Hepatocyte (in vitro differentiated cells): ENCODE data around the gene MAP4K2. TPM values are rescaled to one million over a fixed set of nuclear protein-coding genes. Genes with fewer than 3 reads are reported as not detected.

Experiments used
- DNase-seq: peaks from one replicate; pipeline ENCODE4 v3.0.0-alpha.2; 2016; ENCODE audit warnings: low spot score
- H2AFZ ChIP-seq: fragments of 200-600 bp; sonication (generic); 2 replicates; pipeline ENCODE4 v1.6.0; 2016; ENCODE audit warnings: antibody characterized with exemption, mild to moderate bottlenecking
- H3K27ac ChIP-seq: fragments of 200-600 bp; sonication (generic); 2 replicates; pipeline ENCODE4 v1.5.1; 2016; ENCODE audit warnings: mild to moderate bottlenecking
- H3K27me3 ChIP-seq: fragments of 200-600 bp; sonication (generic); 2 replicates; pipeline ENCODE4 v1.6.1; 2016
- H3K36me3 ChIP-seq: fragments of 200-600 bp; sonication (generic); replicated peaks from 2 replicates; pipeline ENCODE4 v1.5.1; 2016; ENCODE audit warnings: low read depth; ENCODE audit not compliant: insufficient read depth
- H3K4me1 ChIP-seq: fragments of 200-600 bp; sonication (generic); 2 replicates; pipeline ENCODE4 v1.5.1; 2016; ENCODE audit warnings: mild to moderate bottlenecking, moderate library complexity; ENCODE audit not compliant: insufficient read depth
- H3K4me2 ChIP-seq: fragments of 200-600 bp; sonication (generic); 2 replicates; pipeline ENCODE4 v1.6.0; 2016
- H3K4me3 ChIP-seq: fragments of 200-600 bp; sonication (generic); 2 replicates; pipeline ENCODE4 v1.5.1; 2016; ENCODE audit warnings: mild to moderate bottlenecking
- H3K79me2 ChIP-seq: fragments of 200-600 bp; sonication (generic); 2 replicates; pipeline ENCODE4 v1.6.0; 2017; ENCODE audit warnings: mild to moderate bottlenecking
- H3K9me2 ChIP-seq: fragments of 200-600 bp; sonication (generic); replicated peaks from 2 replicates; pipeline ENCODE4 v1.6.0; 2017; ENCODE audit warnings: mild to moderate bottlenecking; ENCODE audit not compliant: insufficient read depth
- H3K9me3 ChIP-seq: fragments of 200-600 bp; sonication (generic); 2 replicates; pipeline ENCODE4 v1.5.1; 2016; ENCODE audit warnings: low read depth, mild to moderate bottlenecking
- H4K20me1 ChIP-seq: fragments of 200-600 bp; sonication (generic); 2 replicates; pipeline ENCODE4 v1.6.0; 2016; ENCODE audit warnings: mild to moderate bottlenecking; ENCODE audit not compliant: insufficient read depth, poor library complexity, severe bottlenecking
- CTCF ChIP-seq: fragments of 200-600 bp; sonication (generic); IDR thresholded peaks from 2 replicates; pipeline ENCODE4 v1.5.1; 2016; ENCODE audit warnings: antibody characterized with exemption, mild to moderate bottlenecking; ENCODE audit not compliant: poor library complexity
- EZH2 ChIP-seq: fragments of 200-600 bp; sonication (generic); IDR thresholded peaks from 2 replicates; pipeline ENCODE4 v1.6.1; 2016; ENCODE audit warnings: antibody characterized with exemption, mild to moderate bottlenecking, borderline replicate concordance
- EZH2phosphoT487 ChIP-seq: fragments of 200-600 bp; sonication (generic); IDR thresholded peaks from one replicate; pipeline ENCODE4 v1.6.1; 2018; ENCODE audit warnings: antibody characterized with exemption, mild to moderate bottlenecking, low read depth, moderate library complexity; ENCODE audit not compliant: unreplicated experiment, severe bottlenecking
- WGBS: methylation state at CpG from one replicate; pipeline ENCODE4 v1.1.6; 2016; ENCODE audit warnings: low lambda C conversion rate; ENCODE audit errors: missing lambda C conversion rate; 5-methylcytosine and 5-hydroxymethylcytosine counted together
- polyA plus RNA-seq: library from polyadenylated mRNA; unstranded; fragments of >200 nt; fragmentation: Nextera tagmentation; extraction: Ambion mirVana; gene quantifications from 2 replicates; pipeline ENCODE4 v1.2.1, GENCODE V29; 2016
- total RNA-seq: library from RNA; depleted of rRNA; stranded (reverse); fragments of >200 nt; gene quantifications from 2 replicates; pipeline ENCODE4 v1.2.3, GENCODE V29; 2014

The MAP4K2 gene
- total and polyA plus RNA-seq, 2 experiments from 2014 or later, result 7.8 to 9.0 TPM

- H3K4me3 ChIP-seq, result peak overlapping the region; percentile 51
- peak overlapping the region; percentile 70 for H2AFZ ChIP-seq
- H3K79me2 ChIP-seq, result peaks cover 15% of the 10 kb centered on the region
- H4K20me1 ChIP-seq, result no peaks in the 10 kb centered on the region
- H3K27ac ChIP-seq, result peak overlapping the region; percentile 69
- H3K36me3 ChIP-seq, result no peaks in the 10 kb centered on the region
- WGBS, result 3% methylated on average over 21 of the region's 44 CpGs
- H3K4me2 ChIP-seq, result peak overlapping the region; percentile 89
- no peaks in the 10 kb centered on the region for H3K9me3 ChIP-seq
- TF ChIP-seq EZH2, result no peak
- no peak for TF ChIP-seq CTCF
- no peak for TF ChIP-seq EZH2phosphoT487
- peaks cover 6% of the 10 kb centered on the region for H3K4me1 ChIP-seq
- DNase-seq, result peak; percentile 78
- H3K27me3 ChIP-seq, result no peaks in the 10 kb centered on the region
- H3K9me2 ChIP-seq, result no peaks in the 10 kb centered on the region
Observed at GRCh38 chr11:64809781-64810241, 6.8 kb upstream of the MAP4K2 start.

GRCh38 chr11:64805481-64805880 lies 2.5 kb upstream of the MAP4K2 start:
- DNase-seq, result no peak
- H3K4me2 ChIP-seq, result no peak overlapping the region
- no peaks in the 10 kb centered on the region for H3K9me2 ChIP-seq
- no peaks in the 10 kb centered on the region for H3K36me3 ChIP-seq
- TF ChIP-seq EZH2phosphoT487 (no peak), EZH2 (no peak), CTCF (no peak)
- no peak overlapping the region for H3K4me3 ChIP-seq
- H2AFZ ChIP-seq, result no peak overlapping the region
- no peaks in the 10 kb centered on the region for H4K20me1 ChIP-seq
- no peaks in the 10 kb centered on the region for H3K27me3 ChIP-seq
- peaks cover 15% of the 10 kb centered on the region for H3K79me2 ChIP-seq
- H3K27ac ChIP-seq, result no peak overlapping the region
- no peaks in the 10 kb centered on the region for H3K9me3 ChIP-seq
- peaks cover 25% of the 10 kb centered on the region for H3K4me1 ChIP-seq
- 94% methylated on average over 7 of the region's 9 CpGs for WGBS

GRCh38 chr11:64804346-64805210 lies 1.6 kb upstream of the MAP4K2 start:
- H3K4me1 ChIP-seq, result peaks cover 24% of the 10 kb centered on the region
- peaks cover 15% of the 10 kb centered on the region for H3K79me2 ChIP-seq
- H4K20me1 ChIP-seq, result no peaks in the 10 kb centered on the region
- H3K4me3 ChIP-seq, result no peak overlapping the region
- no peaks in the 10 kb centered on the region for H3K9me2 ChIP-seq
- H3K27ac ChIP-seq, result peak overlapping the region; percentile 98
- no peaks in the 10 kb centered on the region for H3K27me3 ChIP-seq
- TF ChIP-seq EZH2 (no peak), EZH2phosphoT487 (no peak), CTCF (no peak)
- 97% methylated on average over 30 of the region's 41 CpGs for WGBS
- H3K9me3 ChIP-seq, result no peaks in the 10 kb centered on the region
- H3K36me3 ChIP-seq, result no peaks in the 10 kb centered on the region
- peak overlapping the region; percentile 96 for H3K4me2 ChIP-seq
- no peak for DNase-seq
- no peak overlapping the region for H2AFZ ChIP-seq
